GM18526 (cell line): ENCODE measurements around the gene PEX16.

Experiments used
- POLR2A ChIP-seq: IDR thresholded peaks from 3 replicates; pipeline ENCODE4 v1.6.1; 2011; ENCODE audit not compliant: insufficient read length; ENCODE audit errors: extremely low read depth

The PEX16 gene

GRCh38 chr11:45933846-45934579, 16.3 kb upstream of the PEX16 start:
- TF ChIP-seq POLR2A = no peak

GRCh38 chr11:45933131-45933831, 15.6 kb upstream of the PEX16 start:
- no peak for TF ChIP-seq POLR2A

DNA sequence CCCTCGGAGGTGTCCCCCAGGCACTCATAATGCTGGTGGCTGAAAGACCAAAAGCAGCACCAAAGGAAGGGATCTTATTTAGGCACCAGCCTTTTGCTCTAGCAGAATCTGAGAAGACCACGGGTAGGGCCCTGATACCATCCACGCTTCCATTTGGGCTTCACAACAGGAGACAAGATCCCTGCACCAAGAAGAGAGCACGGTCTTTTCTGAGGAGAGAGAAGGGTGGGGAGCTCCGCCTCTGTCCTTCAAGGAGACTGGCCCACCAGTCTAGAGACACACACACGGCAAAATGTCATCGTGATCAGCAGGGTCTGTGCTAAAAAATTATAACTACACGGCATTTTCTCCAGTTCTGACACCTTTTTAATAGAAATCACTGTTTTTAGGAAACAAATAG, 14.5 kb upstream of the PEX16 start:
- no peak for TF ChIP-seq POLR2A

GRCh38 chr11:45931739-45932138, 14.1 kb upstream of the PEX16 start:
- no peak for TF ChIP-seq POLR2A

DNA sequence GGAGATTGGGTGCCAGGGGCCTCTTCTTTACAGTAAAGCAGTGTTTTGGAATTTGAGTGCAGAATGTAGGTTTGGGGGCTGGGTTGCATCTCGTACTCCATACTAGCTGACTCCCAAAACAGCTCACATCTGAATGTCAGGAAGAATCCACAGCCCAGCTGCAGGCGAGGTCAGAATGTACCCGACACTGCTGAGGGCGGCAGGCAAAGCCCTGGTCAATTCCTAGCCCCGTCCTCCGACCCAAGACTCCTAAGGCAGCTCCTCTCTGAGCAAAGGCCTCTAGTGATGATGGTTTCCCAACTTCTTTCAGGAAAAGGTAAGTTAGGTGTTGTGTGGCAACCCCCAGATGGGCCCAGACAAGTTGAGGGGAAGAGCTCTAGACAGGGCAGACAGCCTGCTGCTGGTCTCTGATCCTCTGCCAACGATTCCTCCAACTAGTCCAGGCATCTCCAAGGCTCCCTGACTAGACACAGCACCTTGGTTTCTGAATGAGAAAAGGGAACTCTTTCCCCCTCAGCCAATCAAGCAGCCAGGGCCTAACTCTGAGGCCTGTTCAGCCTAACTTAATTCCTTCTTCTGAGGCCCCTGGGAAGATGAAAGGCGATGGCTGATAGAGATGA, 13.4 kb upstream of the PEX16 start:
- no peak for TF ChIP-seq POLR2A

- no peak for TF ChIP-seq POLR2A
These were observed 12.5 kb upstream of the PEX16 start for GRCh38 chr11:45930031-45930794.

- no peak for TF ChIP-seq POLR2A
These were observed 11.9 kb upstream of the PEX16 start for GRCh38 chr11:45929486-45930030.

- TF ChIP-seq POLR2A = no peak
These were observed 11.0 kb upstream of the PEX16 start for GRCh38 chr11:45928535-45929215.

DNA sequence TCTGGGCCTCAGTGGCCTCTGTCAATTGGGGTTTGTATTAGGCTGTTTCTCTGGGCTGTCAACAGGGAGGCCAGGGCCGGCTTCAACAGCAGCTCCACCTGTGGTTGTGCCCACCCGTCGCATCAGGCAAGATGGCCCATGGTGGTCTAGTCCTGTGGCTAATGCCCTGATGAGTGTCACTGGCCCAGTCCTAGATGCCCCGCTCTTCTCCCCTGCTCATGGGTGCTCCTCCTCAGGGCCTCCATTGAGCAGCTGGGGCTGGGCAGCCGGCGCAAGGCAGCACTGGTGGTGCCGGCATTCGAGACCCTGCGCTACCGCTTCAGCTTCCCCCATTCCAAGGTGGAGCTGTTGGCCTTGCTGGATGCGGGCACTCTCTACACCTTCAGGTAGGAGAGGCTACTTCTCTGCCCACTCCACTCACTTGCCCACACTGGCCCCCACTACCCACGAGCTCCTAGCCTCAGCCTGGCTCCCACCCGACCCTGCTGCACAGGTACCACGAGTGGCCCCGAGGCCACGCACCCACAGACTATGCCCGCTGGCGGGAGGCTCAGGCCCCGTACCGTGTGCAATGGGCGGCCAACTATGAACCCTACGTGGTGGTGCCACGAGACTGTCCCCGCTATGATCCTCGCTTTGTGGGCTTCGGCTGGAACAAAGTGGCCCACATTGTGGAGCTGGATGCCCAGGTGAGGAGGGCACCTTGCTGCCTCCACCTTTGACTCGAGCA, 10.2 kb upstream of the PEX16 start:
- no peak for TF ChIP-seq POLR2A

DNA sequence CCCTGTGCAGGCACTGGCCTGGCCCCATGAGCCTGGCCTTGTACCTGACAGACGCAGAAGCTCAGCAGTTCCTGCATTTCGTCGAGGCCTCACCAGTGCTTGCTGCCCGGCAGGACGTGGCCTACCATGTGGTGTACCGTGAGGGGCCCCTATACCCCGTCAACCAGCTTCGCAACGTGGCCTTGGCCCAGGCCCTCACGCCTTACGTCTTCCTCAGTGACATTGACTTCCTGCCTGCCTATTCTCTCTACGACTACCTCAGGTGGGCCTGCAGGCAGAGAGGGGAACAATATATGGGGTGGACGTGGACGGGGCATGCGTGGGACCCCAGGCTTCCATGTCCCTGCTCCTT, 9.6 kb upstream of the PEX16 start:
- no peak for TF ChIP-seq POLR2A

- TF ChIP-seq POLR2A = no peak
These were observed 9.1 kb upstream of the PEX16 start for GRCh38 chr11:45926536-45927331.

DNA sequence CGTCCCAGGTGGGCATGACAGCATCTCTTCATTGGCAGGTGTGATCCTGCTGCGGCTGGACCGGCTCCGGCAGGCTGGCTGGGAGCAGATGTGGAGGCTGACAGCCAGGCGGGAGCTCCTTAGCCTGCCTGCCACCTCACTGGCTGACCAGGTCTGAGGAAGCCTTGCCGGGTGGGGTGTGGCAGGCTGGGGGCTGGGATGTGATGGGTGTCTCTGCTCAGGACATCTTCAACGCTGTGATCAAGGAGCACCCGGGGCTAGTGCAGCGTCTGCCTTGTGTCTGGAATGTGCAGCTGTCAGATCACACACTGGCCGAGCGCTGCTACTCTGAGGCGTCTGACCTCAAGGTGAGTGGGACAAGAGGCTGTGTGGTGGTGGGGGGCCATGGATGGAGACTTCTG, 8.3 kb upstream of the PEX16 start:
- no peak for TF ChIP-seq POLR2A

GRCh38 chr11:45925550-45925949, 7.9 kb upstream of the PEX16 start:
- TF ChIP-seq POLR2A = no peak
